ENCODE measurements around the gene PDE4D. TPM values are rescaled to one million over a fixed set of nuclear protein-coding genes. Genes with fewer than 3 reads are reported as not detected.

Gene PDE4D
- total RNA-seq, 1 donor from 2014 or later = 14.2 TPM

- H3K9me3 ChIP-seq (ENCODE audit: insufficient read depth, low read depth, low read length) = no peaks in the 10 kb centered on the region
- H3K4me1 ChIP-seq (ENCODE audit: insufficient read depth, low read length) = no peaks in the 10 kb centered on the region
- H2AFZ ChIP-seq (ENCODE audit: low read depth, low read length) = no peak overlapping the region
- Mint-ChIP-seq H3K4me3 (ENCODE audit: unreplicated experiment) (no peak overlapping the region), H3K4me1 (ENCODE audit: low read depth, unreplicated experiment) (no peaks in the 10 kb centered on the region), H3K9me3 (ENCODE audit: unreplicated experiment) (no peaks in the 10 kb centered on the region), H3K27ac (ENCODE audit: unreplicated experiment) (no peak overlapping the region), H3K27me3 (ENCODE audit: low read depth, unreplicated experiment) (no peaks in the 10 kb centered on the region), H3K36me3 (ENCODE audit: low read depth, unreplicated experiment) (no peaks in the 10 kb centered on the region)
- no peak for DNase-seq (ENCODE audit: low read depth)
- no peak overlapping the region for H3K9ac ChIP-seq (ENCODE audit: low read length)
- H3K4me2 ChIP-seq (ENCODE audit: low read length) = no peak overlapping the region
- no peak overlapping the region for H3K27ac ChIP-seq (ENCODE audit: low read depth, low read length)
- H3K79me2 ChIP-seq (ENCODE audit: insufficient read depth, low read length) = no peaks in the 10 kb centered on the region
- no peak for FAIRE-seq
- H3K4me3 ChIP-seq (ENCODE audit: insufficient read depth, low read depth, low read length) = no peak overlapping the region
- H3K27me3 ChIP-seq (ENCODE audit: insufficient read depth, low read length) = no peaks in the 10 kb centered on the region
- H3K36me3 ChIP-seq (ENCODE audit: insufficient read depth, low read length) = no peaks in the 10 kb centered on the region
- TF ChIP-seq CTCF (IDR thresholded peaks at IDR 0.05; ENCODE audit: insufficient read depth, low read depth, low read length) = no peak
- TF ChIP-seq EZH2 (IDR thresholded peaks at IDR 0.05; ENCODE audit: insufficient read depth, low read length) = no peak
- H4K20me1 ChIP-seq (ENCODE audit: insufficient read depth, low read length) = no peaks in the 10 kb centered on the region
Measured at GRCh38 chr5:59256331-59256730, 637.2 kb downstream of the PDE4D start.

GRCh38 chr5:59254055-59254687, 639.4 kb downstream of the PDE4D start:
- FAIRE-seq = no peak
- no peak for DNase-seq (ENCODE audit: low read depth)
- no peaks in the 10 kb centered on the region for H3K27me3 Mint-ChIP-seq (ENCODE audit: low read depth, unreplicated experiment)
- peaks cover 2% of the 10 kb centered on the region for H3K9me3 Mint-ChIP-seq (ENCODE audit: unreplicated experiment)
- TF ChIP-seq CTCF (IDR thresholded peaks at IDR 0.05; ENCODE audit: insufficient read depth, low read depth, low read length) (no peak), EZH2 (IDR thresholded peaks at IDR 0.05; ENCODE audit: insufficient read depth, low read length) (no peak)
- H3K4me1 Mint-ChIP-seq (ENCODE audit: low read depth, unreplicated experiment) = no peaks in the 10 kb centered on the region
- H3K36me3 Mint-ChIP-seq (ENCODE audit: low read depth, unreplicated experiment) = no peaks in the 10 kb centered on the region
- Histone ChIP-seq H3K27me3 (ENCODE audit: insufficient read depth, low read length) (no peaks in the 10 kb centered on the region), H3K4me1 (ENCODE audit: insufficient read depth, low read length) (no peaks in the 10 kb centered on the region), H2AFZ (ENCODE audit: low read depth, low read length) (no peak overlapping the region), H3K4me2 (ENCODE audit: low read length) (no peak overlapping the region), H3K79me2 (ENCODE audit: insufficient read depth, low read length) (no peaks in the 10 kb centered on the region), H3K27ac (ENCODE audit: low read depth, low read length) (no peak overlapping the region), H3K9ac (ENCODE audit: low read length) (no peak overlapping the region), H3K36me3 (ENCODE audit: insufficient read depth, low read length) (no peaks in the 10 kb centered on the region), H3K4me3 (ENCODE audit: insufficient read depth, low read depth, low read length) (no peak overlapping the region), H3K9me3 (ENCODE audit: insufficient read depth, low read depth, low read length) (no peaks in the 10 kb centered on the region), H4K20me1 (ENCODE audit: insufficient read depth, low read length) (no peaks in the 10 kb centered on the region)
- no peak overlapping the region for H3K27ac Mint-ChIP-seq (ENCODE audit: unreplicated experiment)
- no peak overlapping the region for H3K4me3 Mint-ChIP-seq (ENCODE audit: unreplicated experiment)

GRCh38 chr5:59253625-59254024, 639.9 kb downstream of the PDE4D start:
- no peak overlapping the region for H2AFZ ChIP-seq (ENCODE audit: low read depth, low read length)
- H3K9me3 Mint-ChIP-seq (ENCODE audit: unreplicated experiment) = peaks cover 2% of the 10 kb centered on the region
- H3K27ac ChIP-seq (ENCODE audit: low read depth, low read length) = no peak overlapping the region
- H3K36me3 Mint-ChIP-seq (ENCODE audit: low read depth, unreplicated experiment) = no peaks in the 10 kb centered on the region
- no peak overlapping the region for H3K4me3 Mint-ChIP-seq (ENCODE audit: unreplicated experiment)
- no peak for TF ChIP-seq EZH2 (IDR thresholded peaks at IDR 0.05; ENCODE audit: insufficient read depth, low read length)
- TF ChIP-seq CTCF (IDR thresholded peaks at IDR 0.05; ENCODE audit: insufficient read depth, low read depth, low read length) = no peak
- no peaks in the 10 kb centered on the region for H3K27me3 ChIP-seq (ENCODE audit: insufficient read depth, low read length)
- no peaks in the 10 kb centered on the region for H3K36me3 ChIP-seq (ENCODE audit: insufficient read depth, low read length)
- no peak for DNase-seq (ENCODE audit: low read depth)
- no peak overlapping the region for H3K27ac Mint-ChIP-seq (ENCODE audit: unreplicated experiment)
- no peak overlapping the region for H3K4me3 ChIP-seq (ENCODE audit: insufficient read depth, low read depth, low read length)
- H3K4me2 ChIP-seq (ENCODE audit: low read length) = no peak overlapping the region
- H3K4me1 ChIP-seq (ENCODE audit: insufficient read depth, low read length) = no peaks in the 10 kb centered on the region
- H3K9ac ChIP-seq (ENCODE audit: low read length) = no peak overlapping the region
- FAIRE-seq = no peak
- H3K79me2 ChIP-seq (ENCODE audit: insufficient read depth, low read length) = no peaks in the 10 kb centered on the region
- no peaks in the 10 kb centered on the region for H4K20me1 ChIP-seq (ENCODE audit: insufficient read depth, low read length)
- H3K9me3 ChIP-seq (ENCODE audit: insufficient read depth, low read depth, low read length) = no peaks in the 10 kb centered on the region
- H3K4me1 Mint-ChIP-seq (ENCODE audit: low read depth, unreplicated experiment) = no peaks in the 10 kb centered on the region
- no peaks in the 10 kb centered on the region for H3K27me3 Mint-ChIP-seq (ENCODE audit: low read depth, unreplicated experiment)

Data from astrocyte (in vitro differentiated cells and primary cell).